ENCODE results near the gene ZNF277.
"Not testable (repeated sequence)": the region's sequence is repeated elsewhere in the genome, so short reads cannot be mapped to it uniquely, and the experiment has no call there.

Gene ZNF277

DNA sequence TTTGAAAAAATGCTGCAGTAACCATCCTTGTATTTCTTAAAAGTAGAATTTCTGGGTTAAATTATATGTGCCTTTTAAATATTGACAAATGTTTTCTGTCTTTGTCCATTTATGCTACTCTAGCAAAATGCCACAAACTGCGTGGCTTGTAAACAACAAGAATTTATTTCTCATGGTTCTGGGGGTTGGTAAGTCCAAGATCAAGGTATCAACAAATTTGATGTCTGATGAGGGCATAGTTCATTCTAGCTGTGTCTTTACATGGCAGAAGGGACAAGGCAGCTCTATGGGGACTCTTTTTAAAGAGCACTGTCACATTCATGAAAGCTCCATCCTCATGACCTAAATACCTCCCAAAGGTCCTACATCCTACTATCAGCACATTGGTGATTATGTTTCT, 27.7 kb downstream of the ZNF277 start:
- no peak for TF ChIP-seq ZFX (IDR thresholded peaks at IDR 0.05; ENCODE audit: borderline replicate concordance)
- TF ChIP-seq, protein P1, sequence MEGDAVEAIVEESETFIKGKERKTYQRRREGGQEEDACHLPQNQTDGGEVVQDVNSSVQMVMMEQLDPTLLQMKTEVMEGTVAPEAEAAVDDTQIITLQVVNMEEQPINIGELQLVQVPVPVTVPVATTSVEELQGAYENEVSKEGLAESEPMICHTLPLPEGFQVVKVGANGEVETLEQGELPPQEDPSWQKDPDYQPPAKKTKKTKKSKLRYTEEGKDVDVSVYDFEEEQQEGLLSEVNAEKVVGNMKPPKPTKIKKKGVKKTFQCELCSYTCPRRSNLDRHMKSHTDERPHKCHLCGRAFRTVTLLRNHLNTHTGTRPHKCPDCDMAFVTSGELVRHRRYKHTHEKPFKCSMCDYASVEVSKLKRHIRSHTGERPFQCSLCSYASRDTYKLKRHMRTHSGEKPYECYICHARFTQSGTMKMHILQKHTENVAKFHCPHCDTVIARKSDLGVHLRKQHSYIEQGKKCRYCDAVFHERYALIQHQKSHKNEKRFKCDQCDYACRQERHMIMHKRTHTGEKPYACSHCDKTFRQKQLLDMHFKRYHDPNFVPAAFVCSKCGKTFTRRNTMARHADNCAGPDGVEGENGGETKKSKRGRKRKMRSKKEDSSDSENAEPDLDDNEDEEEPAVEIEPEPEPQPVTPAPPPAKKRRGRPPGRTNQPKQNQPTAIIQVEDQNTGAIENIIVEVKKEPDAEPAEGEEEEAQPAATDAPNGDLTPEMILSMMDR (IDR thresholded peaks at IDR 0.05), result no peak
- no peak overlapping the region for H3K27ac ChIP-seq

DNA sequence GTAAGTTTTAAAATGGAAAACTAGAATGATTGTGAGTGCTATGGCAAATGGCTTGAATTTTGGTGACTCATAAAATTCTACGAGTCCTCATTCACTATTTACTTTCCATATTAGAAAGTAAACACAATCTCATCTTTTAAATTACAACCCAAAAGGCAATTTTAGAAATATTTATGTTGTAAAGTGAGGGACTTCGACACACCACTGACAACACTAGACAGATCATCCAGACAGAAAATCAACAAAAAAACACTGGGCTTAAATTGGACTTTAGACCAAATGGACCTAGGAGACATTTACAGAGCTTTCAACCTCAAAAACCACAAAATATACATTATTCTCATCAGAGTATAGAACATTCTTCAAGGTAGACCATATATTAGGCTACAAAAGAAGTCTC, 30.1 kb downstream of the ZNF277 start:
- H3K27ac ChIP-seq, result no peak overlapping the region
- TF ChIP-seq, protein P1 (IDR thresholded peaks at IDR 0.05), result no peak

DNA sequence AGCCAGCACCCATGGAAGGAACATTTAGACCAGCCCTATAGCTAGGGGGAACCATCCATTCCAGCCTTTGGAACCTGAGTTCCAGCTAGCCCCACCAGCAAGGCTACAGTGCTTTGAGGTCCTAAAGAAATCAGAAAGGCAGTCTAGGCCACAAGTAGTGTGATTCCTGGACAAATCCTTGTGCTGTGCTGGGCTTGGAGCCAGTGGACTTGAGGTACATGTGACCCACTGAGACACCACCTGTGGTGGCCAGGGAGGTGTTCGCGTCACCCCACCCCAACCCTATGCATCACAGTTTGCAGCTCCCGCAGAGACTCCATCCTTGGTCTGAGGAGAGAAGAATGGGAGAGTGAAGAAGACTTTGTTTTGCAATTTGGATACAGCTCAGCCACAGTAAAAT, 31.8 kb downstream of the ZNF277 start:
- H3K27ac ChIP-seq, result no peak overlapping the region
- TF ChIP-seq, protein P1 (IDR thresholded peaks at IDR 0.05), result no peak
- TF ChIP-seq ZFX (IDR thresholded peaks at IDR 0.05; ENCODE audit: borderline replicate concordance), result no peak

DNA sequence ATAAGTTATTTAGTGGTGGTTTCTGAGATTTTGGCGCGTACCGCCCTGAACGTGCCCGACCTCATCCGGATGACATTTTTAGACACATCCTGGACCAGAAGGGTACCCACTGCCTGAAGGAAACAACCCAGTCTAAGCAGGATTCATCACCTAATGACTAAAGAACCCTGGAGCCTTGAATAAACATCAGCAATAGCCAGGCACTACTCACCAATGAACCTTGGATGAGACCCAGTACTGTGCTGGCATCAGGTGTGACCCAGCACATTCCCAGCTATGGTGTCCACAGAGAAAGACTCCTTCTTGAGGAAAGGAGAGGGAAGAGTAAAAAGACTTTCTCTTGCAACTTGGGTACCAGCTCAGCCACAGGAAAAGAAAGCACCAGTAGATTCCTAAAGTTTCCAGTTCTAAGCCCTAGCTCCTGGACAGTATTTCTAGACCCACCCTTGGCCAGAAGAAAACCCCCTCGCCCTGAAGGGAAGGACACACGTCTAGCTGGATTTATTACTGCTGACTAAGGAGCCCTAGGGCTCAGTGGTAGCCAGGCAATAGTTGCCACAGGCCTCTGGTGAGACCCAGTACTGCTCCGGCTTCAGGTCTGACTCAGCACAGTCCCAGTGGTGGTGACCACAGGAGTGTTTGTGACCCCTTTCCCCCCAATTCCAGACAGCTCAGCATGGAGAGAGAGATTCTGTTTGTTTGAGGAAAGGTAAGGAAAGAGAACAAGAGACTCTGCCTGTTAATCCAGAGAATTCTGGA, 32.5 kb downstream of the ZNF277 start:
- 0 out of 2 replicates have a peak overlapping the region, but pooled peaks have one; percentile 5 for H3K27ac ChIP-seq

DNA sequence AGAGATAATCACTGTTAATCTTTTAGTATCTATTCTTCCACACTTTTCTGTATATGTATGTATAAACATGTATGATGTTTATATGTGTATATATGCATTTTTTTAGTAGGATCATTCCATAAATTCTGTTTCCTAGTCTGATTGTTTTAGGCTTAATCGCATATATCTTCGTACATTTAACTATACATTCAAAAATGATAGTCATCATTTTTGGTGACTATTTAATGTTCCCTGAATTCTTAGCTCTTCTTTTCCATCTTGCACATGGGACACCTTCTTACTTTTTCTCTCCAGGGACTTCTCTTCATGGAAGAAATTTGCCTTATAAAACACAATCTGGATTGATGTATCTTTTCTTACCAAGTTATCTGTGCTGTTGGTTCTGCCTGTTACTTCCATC, 42.1 kb downstream of the ZNF277 start:
- no peak for TF ChIP-seq ZFX (IDR thresholded peaks at IDR 0.05; ENCODE audit: borderline replicate concordance)
- TF ChIP-seq, protein P1 (IDR thresholded peaks at IDR 0.05), result no peak
- no peak overlapping the region for H3K27ac ChIP-seq

More for the DNA sequence above, 32.5 kb downstream of the ZNF277 start:
- no peak for TF ChIP-seq ZFX (IDR thresholded peaks at IDR 0.05; ENCODE audit: borderline replicate concordance)
- TF ChIP-seq, protein P1 (IDR thresholded peaks at IDR 0.05), result no peak

DNA sequence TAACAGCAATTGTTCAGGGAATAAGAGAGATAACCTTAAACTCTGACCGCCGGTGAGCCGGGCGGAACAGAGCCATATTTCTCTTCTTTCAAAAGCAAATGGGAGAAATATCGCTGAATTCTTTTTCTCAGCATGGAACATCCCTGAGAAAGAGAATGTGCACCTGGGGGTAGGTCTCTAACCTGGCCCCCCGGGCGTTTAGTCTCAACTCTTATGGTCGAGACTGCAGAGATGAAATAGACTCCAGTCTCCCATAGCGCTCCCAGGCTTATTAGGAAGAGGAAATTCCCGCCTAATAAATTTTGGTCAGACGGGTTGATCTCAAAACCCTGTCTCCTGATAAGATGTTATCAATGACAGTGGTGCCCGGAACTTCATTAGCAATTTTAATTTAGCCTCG, 43.5 kb downstream of the ZNF277 start:
- not testable (repeated sequence) for H3K27ac ChIP-seq

DNA sequence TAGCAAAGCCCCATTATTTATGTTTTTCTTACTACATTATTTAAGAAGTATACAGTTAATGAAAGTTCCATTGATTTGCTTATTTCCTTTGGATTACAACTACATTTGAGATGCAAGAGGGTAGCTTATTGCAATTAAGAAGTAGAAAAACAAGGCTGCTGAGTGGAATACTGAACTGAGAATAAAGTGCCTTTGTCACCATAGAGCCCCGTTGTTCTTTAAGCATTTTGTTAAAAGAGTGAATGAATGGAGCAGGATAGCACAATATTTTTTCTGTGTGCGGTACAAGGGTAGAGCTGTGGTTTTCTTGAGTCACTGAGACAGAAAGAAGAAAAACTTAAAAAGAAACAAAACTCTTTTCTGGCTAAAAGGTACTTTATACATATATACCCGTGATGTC, 45.6 kb downstream of the ZNF277 start:
- no peak overlapping the region for H3K27ac ChIP-seq
- TF ChIP-seq, protein P1 (IDR thresholded peaks at IDR 0.05), result no peak
- no peak for TF ChIP-seq ZFX (IDR thresholded peaks at IDR 0.05; ENCODE audit: borderline replicate concordance)

DNA sequence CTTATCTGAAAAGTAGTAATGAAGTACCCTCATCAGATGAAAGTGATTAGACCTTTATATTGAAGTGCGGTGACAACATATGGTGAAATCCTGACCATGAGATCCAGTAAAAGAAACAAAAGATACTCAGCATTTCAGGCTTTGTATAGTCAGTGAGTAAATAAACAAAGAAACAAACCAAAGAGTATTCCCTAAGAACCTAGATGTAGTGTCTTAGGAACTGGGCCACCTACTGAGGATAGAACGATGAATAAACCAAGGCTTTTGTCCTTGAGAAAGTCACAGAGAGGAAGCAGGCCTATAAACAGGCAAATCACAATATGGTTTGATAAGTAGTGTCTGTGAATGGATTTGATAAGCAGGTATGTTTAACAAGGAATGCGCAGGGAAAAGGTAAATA, 46.2 kb downstream of the ZNF277 start:
- no peak for TF ChIP-seq ZFX (IDR thresholded peaks at IDR 0.05; ENCODE audit: borderline replicate concordance)
- TF ChIP-seq, protein P1 (IDR thresholded peaks at IDR 0.05), result no peak
- no peak overlapping the region for H3K27ac ChIP-seq
